ENCODE data around the gene BOD1L1. TPM values are rescaled to one million over a fixed set of nuclear protein-coding genes. Genes with fewer than 3 reads are reported as not detected.

Gene BOD1L1
- total RNA-seq (2022) (36.1 and 37.2 TPM in 2 replicates), Bru-seq, nascent RNA (percentile 86 among the genes with signal in this experiment), BruChase-seq, experiment 1, labeled RNA remaining after a 2-hour chase (percentile 88 among the genes with signal in this experiment), BruChase-seq, experiment 2, labeled RNA remaining after a 6-hour chase (percentile 90 among the genes with signal in this experiment)
- long read RNA-seq, partial matches to known transcripts, result 12 of 19 reads
- long read RNA-seq, other reads (novel, unspliced or antisense), result 7 of 19 reads

GRCh38 chr4:13627606-13628311 lies at the start of gene BOD1L1:
Gene BOD1L1, minus strand, starts transcription at chr4:13627725. Its CDS starts 138 bp downstream, at chr4:13627587.
- peak in 1 of 2 experiments; percentile 49 for TF ChIP-seq CTCF (IDR thresholded peaks at IDR 0.05; ENCODE audit: insufficient read depth in 1 of 2, low read depth in 1 of 2, low read length in 1 of 2, severe bottlenecking in 1 of 2, unreplicated experiment in 1 of 2)
- intact Hi-C loops (cut with micrococcal nuclease; ENCODE audit: unreplicated experiment), result loop anchor here (1.0 kb wide), 2 partner anchors 13 to 30 kb away; no protein-coding TSS in a partner anchor
- Mint-ChIP-seq H3K4me3 (ENCODE audit: unreplicated experiment) (peak within 1 kb of the TSS; percentile 92), H3K4me1 (ENCODE audit: low read depth, unreplicated experiment) (peaks cover 8% of the 10 kb centered on the region), H3K36me3 (ENCODE audit: insufficient read depth, unreplicated experiment) (peaks cover 11% of the 10 kb centered on the region), H3K27ac (ENCODE audit: unreplicated experiment) (peak within 1 kb of the TSS; percentile 76), H3K27me3 (ENCODE audit: insufficient read depth, unreplicated experiment) (no peaks in the 10 kb centered on the region), H3K9me3 (ENCODE audit: unreplicated experiment) (no peaks in the 10 kb centered on the region)
- peak; percentile 81 to 88 for DNase-seq
- Histone ChIP-seq H3K4me3 (ENCODE audit: low read depth, low read length) (peak within 1 kb of the TSS; percentile 72), H3K9me3 (no peaks in the 10 kb centered on the region), H3K27me3 (replicated peaks; ENCODE audit: control insufficient read depth, insufficient read depth, low read length) (no peaks in the 10 kb centered on the region), H3K36me3 (ENCODE audit: control insufficient read depth, insufficient read depth, low read length) (no peaks in the 10 kb centered on the region), H3K4me1 (0 out of 2 replicates have a peak, but pooled peaks cover 5% of the 10 kb centered on the region)
- ChIA-PET POLR2A (no interaction called here), CTCF (interaction anchor here (1.4 kb wide), 1 partner anchor 27 kb away, joined by 4 read pairs; no protein-coding TSS in a partner anchor)
- no TSS peak for BruUV-seq (replicated peaks)

GRCh38 chr4:13674971-13675370 lies 47.4 kb upstream of the BOD1L1 start:
- no peaks in the 10 kb centered on the region for H3K27me3 ChIP-seq (replicated peaks; ENCODE audit: control insufficient read depth, insufficient read depth, low read length)
- TF ChIP-seq CTCF (IDR thresholded peaks at IDR 0.05; ENCODE audit: insufficient read depth in 1 of 2, low read depth in 1 of 2, low read length in 1 of 2, severe bottlenecking in 1 of 2, unreplicated experiment in 1 of 2), result no peak
- Mint-ChIP-seq H3K36me3 (ENCODE audit: insufficient read depth, unreplicated experiment) (no peaks in the 10 kb centered on the region), H3K9me3 (ENCODE audit: unreplicated experiment) (peaks cover 10% of the 10 kb centered on the region), H3K4me3 (ENCODE audit: unreplicated experiment) (no peak overlapping the region), H3K27ac (ENCODE audit: unreplicated experiment) (no peak overlapping the region), H3K27me3 (ENCODE audit: insufficient read depth, unreplicated experiment) (no peaks in the 10 kb centered on the region), H3K4me1 (ENCODE audit: low read depth, unreplicated experiment) (no peaks in the 10 kb centered on the region)
- no peak for DNase-seq
- intact Hi-C loops (cut with micrococcal nuclease; ENCODE audit: unreplicated experiment), result no loop called here
- ChIA-PET POLR2A (no interaction called here), CTCF (no interaction called here)
- H3K4me3 ChIP-seq (ENCODE audit: low read depth, low read length), result no peak overlapping the region
- no peaks in the 10 kb centered on the region for H3K36me3 ChIP-seq (ENCODE audit: control insufficient read depth, insufficient read depth, low read length)
- BruUV-seq (replicated peaks), result no TSS peak
- H3K4me1 ChIP-seq, result no peaks in the 10 kb centered on the region
- H3K9me3 ChIP-seq, result no peaks in the 10 kb centered on the region

- no peak overlapping the region for H3K27ac Mint-ChIP-seq (ENCODE audit: unreplicated experiment)
- no peak for TF ChIP-seq CTCF (IDR thresholded peaks at IDR 0.05; ENCODE audit: insufficient read depth in 1 of 2, low read depth in 1 of 2, low read length in 1 of 2, severe bottlenecking in 1 of 2, unreplicated experiment in 1 of 2)
- H3K4me3 Mint-ChIP-seq (ENCODE audit: unreplicated experiment), result no peak overlapping the region
- ChIA-PET CTCF (no interaction called here), POLR2A (no interaction called here)
- no peaks in the 10 kb centered on the region for H3K27me3 Mint-ChIP-seq (ENCODE audit: insufficient read depth, unreplicated experiment)
- no peak for DNase-seq
- no peaks in the 10 kb centered on the region for H3K4me1 Mint-ChIP-seq (ENCODE audit: low read depth, unreplicated experiment)
- Histone ChIP-seq H3K4me1 (no peaks in the 10 kb centered on the region), H3K36me3 (ENCODE audit: control insufficient read depth, insufficient read depth, low read length) (no peaks in the 10 kb centered on the region), H3K9me3 (no peaks in the 10 kb centered on the region), H3K4me3 (ENCODE audit: low read depth, low read length) (no peak overlapping the region), H3K27me3 (replicated peaks; ENCODE audit: control insufficient read depth, insufficient read depth, low read length) (no peaks in the 10 kb centered on the region)
- BruUV-seq (replicated peaks), result no TSS peak
- H3K36me3 Mint-ChIP-seq (ENCODE audit: insufficient read depth, unreplicated experiment), result no peaks in the 10 kb centered on the region
- peaks cover 9% of the 10 kb centered on the region for H3K9me3 Mint-ChIP-seq (ENCODE audit: unreplicated experiment)
- intact Hi-C loops (cut with micrococcal nuclease; ENCODE audit: unreplicated experiment), result no loop called here
Measured at GRCh38 chr4:13673167-13673566, 45.6 kb upstream of the BOD1L1 start.

Measured in Caco-2 (cell line).